ENCODE results near the gene NOL4L.

The NOL4L gene, protein sequence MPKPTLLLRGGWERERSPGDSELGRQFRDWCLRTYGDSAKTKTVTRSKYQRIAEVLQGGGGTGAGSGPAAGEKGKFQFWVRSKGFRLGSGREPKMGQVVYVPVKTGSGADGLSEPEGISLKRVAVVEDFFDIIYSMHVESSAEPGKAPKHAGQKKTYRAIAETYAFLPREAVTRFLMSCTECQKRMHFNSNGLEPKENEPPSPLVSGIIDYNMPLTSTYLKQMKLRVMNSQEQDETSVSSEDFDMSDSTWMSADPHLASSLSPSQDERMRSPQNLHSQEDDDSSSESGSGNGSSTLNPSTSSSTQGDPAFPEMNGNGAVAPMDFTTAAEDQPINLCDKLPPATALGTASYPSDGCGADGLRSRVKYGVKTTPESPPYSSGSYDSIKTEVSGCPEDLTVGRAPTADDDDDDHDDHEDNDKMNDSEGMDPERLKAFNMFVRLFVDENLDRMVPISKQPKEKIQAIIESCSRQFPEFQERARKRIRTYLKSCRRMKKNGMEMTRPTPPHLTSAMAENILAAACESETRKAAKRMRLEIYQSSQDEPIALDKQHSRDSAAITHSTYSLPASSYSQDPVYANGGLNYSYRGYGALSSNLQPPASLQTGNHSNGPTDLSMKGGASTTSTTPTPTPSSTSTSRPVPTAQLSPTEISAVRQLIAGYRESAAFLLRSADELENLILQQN

DNA sequence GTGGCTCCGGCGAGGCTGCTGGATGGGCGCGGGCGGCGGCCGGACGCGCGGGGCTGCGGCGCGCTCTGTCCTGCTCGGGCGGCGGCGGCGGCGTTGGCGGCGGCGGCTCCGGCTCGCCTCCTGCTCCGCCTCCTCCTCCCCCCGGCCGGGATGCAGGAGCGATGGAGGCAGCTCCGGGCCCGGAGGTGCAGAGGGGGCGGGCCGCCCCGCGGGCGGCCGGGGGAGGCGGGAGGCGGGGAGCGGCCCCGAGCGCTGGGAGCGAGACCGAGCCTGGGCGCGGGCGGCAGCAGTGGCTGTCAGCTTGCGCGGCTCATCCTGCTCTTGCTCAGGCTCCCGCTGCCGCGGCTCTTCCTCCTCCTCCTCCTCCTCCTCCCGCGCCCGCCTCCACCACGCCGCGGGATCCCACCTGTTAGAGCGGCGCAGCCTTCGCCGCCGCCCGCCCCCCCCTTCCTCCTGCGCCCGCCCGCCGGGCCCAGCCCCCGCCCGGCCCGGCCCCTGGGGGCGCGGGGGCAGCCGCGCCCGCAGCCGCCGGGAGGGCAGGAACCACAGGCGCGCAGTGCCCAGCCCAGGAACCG lies at the start of gene NOL4L:
Gene NOL4L (minus strand): TSS at position 323 of the 575 bp plus-strand sequence. CDS start 443 bp downstream, outside the sequence.
- no peak for TF ChIP-seq CTCF (conservative IDR thresholded peaks at IDR 0.05)
- H3K27ac ChIP-seq, result peak within 1 kb of the TSS; percentile 85

- TF ChIP-seq CTCF (conservative IDR thresholded peaks at IDR 0.05), result no peak
- H3K27ac ChIP-seq, result no peak overlapping the region
Observed at GRCh38 chr20:32634041-32634805, 49.1 kb upstream of the NOL4L start.

- H3K27ac ChIP-seq, result no peak overlapping the region
- TF ChIP-seq CTCF (conservative IDR thresholded peaks at IDR 0.05), result no peak
Observed at GRCh38 chr20:32632461-32633354, 47.6 kb upstream of the NOL4L start.

DNA sequence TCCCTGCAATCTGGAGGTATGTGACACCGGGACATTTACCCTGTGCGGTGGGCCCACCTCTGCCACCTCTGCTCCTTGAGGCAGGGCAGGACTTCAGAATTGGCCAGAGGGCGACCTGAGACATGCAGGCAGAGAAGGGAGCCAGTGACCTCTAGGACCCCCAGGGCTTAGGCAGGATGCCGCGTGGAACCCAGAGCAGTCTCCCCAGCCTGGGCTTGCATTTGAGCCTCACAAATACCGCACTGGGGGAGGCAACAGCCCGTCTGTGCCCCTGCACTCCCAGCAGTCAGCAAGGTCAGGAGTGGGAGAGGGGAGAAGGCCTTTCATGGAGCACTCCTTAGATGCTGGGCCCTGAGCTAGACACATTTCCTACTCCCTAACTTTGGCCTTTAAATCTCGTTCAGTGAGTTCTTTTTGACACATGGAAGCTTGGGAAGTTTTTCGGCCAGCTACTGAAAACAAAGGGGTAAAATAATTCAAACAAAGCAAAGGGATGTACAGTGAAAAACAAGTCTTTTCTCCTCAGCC lies 46.9 kb upstream of the NOL4L start:
- no peak overlapping the region for H3K27ac ChIP-seq
- TF ChIP-seq CTCF (conservative IDR thresholded peaks at IDR 0.05), result no peak

GRCh38 chr20:32629813-32630212 lies 44.7 kb upstream of the NOL4L start:
- no peak overlapping the region for H3K27ac ChIP-seq
- no peak for TF ChIP-seq CTCF (conservative IDR thresholded peaks at IDR 0.05)

DNA sequence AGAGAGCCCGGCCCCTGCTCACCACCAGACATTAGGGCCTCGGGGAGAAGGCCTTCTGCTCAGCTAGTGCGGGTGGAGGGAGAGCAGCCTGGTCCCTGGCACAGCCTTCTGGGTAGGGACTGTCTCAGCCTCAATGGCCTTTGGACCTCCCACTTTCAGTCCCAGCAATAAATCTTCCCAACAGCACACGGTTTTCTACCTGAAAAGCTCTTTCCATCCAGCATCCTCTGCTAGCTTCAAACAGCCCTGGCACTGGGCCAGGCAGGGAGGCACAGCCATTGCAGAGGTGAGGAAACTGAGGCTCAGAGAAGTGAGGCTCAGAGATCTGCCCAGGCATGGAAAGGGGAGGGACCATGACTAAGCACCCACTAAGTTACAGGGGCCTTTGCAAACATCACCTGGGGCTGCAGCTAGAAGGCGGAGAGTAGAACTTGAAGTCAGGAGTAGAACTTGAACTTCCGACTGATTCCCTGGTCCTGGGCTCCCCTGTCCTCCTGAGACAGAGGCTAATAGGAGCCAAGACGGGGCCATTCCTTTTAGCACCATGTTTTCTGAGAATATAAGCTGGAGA lies 43.9 kb upstream of the NOL4L start:
- H3K27ac ChIP-seq, result no peak overlapping the region
- TF ChIP-seq CTCF (conservative IDR thresholded peaks at IDR 0.05), result no peak
